ENCODE results near the gene PPP1R14B.
"Not testable (repeated sequence)": the region's sequence is repeated elsewhere in the genome, so short reads cannot be mapped to it uniquely, and the experiment has no call there.

The PPP1R14B gene

GRCh38 chr11:64260147-64260708, 13.5 kb upstream of the PPP1R14B start:
- no peak for DNase-seq (ENCODE audit: low read depth)

- no peak for DNase-seq (ENCODE audit: low read depth)
Measured at GRCh38 chr11:64259533-64260067, 12.9 kb upstream of the PPP1R14B start.

- no peak for DNase-seq (ENCODE audit: low read depth)
Measured at GRCh38 chr11:64258946-64259532, 12.3 kb upstream of the PPP1R14B start.

GRCh38 chr11:64258356-64258755, 11.6 kb upstream of the PPP1R14B start:
- DNase-seq (ENCODE audit: low read depth), result no peak

GRCh38 chr11:64256300-64256699, 9.6 kb upstream of the PPP1R14B start:
- no peak for DNase-seq (ENCODE audit: low read depth)

- DNase-seq (ENCODE audit: low read depth), result no peak
Measured at GRCh38 chr11:64255135-64256128, 8.7 kb upstream of the PPP1R14B start.

- no peak for DNase-seq (ENCODE audit: low read depth)
Measured at GRCh38 chr11:64254326-64254725, 7.6 kb upstream of the PPP1R14B start.

- DNase-seq (ENCODE audit: low read depth), result no peak
Measured at GRCh38 chr11:64253481-64253880, 6.7 kb upstream of the PPP1R14B start.

GRCh38 chr11:64253043-64253442, 6.3 kb upstream of the PPP1R14B start:
- DNase-seq (ENCODE audit: low read depth), result no peak

GRCh38 chr11:64252003-64252872, 5.5 kb upstream of the PPP1R14B start:
- DNase-seq (ENCODE audit: low read depth), result no peak

GRCh38 chr11:64251753-64252002, 4.9 kb upstream of the PPP1R14B start:
- no peak for DNase-seq (ENCODE audit: low read depth)

GRCh38 chr11:64251016-64251752, 4.4 kb upstream of the PPP1R14B start, which contains the start of gene PLCB3:
Gene PLCB3 (plus strand): TSS chr11:64251530. CDS start chr11:64251650, 120 bp downstream.
- DNase-seq (ENCODE audit: low read depth), result no peak

- DNase-seq (ENCODE audit: low read depth), result no peak
Measured at GRCh38 chr11:64250415-64251015, 3.8 kb upstream of the PPP1R14B start.

GRCh38 chr11:64249563-64250414, 3.0 kb upstream of the PPP1R14B start:
- no peak for DNase-seq (ENCODE audit: low read depth)

GRCh38 chr11:64249038-64249437, 2.3 kb upstream of the PPP1R14B start:
- DNase-seq (ENCODE audit: low read depth), result no peak

- no peak for DNase-seq (ENCODE audit: low read depth)
Measured at GRCh38 chr11:64248578-64248977, 1.8 kb upstream of the PPP1R14B start.

- no peak for DNase-seq (ENCODE audit: low read depth)
Measured at GRCh38 chr11:64247729-64248531, 1.2 kb upstream of the PPP1R14B start.

- not testable (repeated sequence) for DNase-seq (ENCODE audit: low read depth)
Measured at GRCh38 chr11:64246621-64246870, 197 bp downstream of the PPP1R14B start.
